Fibroblast of peridontal ligament (primary cell): Measurements from ENCODE around the gene DAGLB.
"Not testable (repeated sequence)": the region's sequence is repeated elsewhere in the genome, so short reads cannot be mapped to it uniquely, and the experiment has no call there.

Experiments
- DNase-seq: peaks from one replicate; pipeline ENCODE4 v3.0.0-alpha.2; 2010; ENCODE audit errors: extremely low read depth

Gene DAGLB

DNA sequence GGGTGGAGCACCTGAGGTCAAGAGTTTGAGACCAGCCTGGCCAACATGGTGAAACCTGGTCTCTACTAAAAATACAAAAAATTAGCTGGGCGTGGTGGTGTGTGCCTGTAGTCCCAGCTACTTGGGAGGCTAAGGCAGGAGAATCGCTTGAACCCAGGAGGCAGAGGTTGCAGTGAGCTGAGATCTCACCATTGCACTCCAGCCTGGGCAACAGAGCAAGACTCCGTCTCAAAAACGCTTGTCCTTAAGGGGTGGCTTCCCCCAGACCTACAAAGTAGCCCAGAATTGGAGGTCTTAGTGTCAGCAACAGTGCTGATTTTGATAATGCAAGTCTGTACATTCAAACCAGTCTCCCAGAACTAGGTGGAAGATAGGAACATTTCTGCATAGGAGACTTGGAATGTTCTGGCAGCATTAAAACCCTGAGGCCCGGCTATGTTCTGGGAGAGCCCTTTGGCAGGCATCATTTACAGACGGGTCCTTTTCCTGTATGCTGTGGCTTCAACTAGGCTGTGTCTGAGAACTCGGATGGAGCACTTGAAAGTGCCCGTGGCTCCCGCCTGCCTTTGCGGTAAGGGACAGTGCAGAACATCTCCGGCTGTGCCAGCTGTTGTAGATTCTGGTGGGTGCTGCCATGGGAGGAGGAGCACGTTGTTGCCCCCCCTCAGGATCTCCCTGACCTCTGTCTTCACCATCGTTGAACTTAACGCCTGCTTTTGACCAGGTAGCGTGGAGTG lies 49.8 kb downstream of the DAGLB start:
- DNase-seq: not testable (repeated sequence)

DNA sequence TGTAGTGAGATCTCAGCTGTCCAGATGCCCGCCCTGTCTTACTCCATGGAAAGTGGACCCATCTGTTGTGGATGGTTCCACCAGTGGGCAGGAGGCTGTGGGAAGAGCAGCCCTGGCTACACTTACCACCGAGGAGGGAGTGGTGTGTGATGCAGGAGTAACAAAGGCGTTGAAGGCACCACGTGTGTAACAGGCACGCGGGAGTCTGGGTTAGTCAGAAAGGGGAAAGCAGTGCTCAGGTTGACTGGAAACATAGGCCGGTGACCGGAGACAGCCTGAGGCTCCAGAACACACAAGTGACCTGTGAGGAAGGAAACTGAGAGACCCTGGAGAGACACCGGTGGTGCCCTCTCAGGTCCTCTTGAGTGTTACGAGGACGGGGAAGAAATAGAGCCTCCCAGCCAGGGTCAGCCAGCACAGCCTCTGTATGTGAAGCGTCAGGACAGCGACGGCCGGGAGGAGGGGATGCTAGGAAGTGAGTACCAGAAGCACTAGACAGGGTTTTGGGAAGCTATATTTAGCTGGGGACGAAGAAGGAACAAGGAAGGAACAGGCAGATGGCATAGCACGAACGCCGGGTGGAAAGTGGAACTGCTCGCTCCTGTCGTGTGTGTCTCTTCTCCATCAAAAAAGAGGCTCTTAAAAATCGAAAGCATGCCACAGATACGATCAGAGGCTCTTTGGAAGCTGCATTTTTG lies 51.7 kb downstream of the DAGLB start:
- no peak for DNase-seq

DNA sequence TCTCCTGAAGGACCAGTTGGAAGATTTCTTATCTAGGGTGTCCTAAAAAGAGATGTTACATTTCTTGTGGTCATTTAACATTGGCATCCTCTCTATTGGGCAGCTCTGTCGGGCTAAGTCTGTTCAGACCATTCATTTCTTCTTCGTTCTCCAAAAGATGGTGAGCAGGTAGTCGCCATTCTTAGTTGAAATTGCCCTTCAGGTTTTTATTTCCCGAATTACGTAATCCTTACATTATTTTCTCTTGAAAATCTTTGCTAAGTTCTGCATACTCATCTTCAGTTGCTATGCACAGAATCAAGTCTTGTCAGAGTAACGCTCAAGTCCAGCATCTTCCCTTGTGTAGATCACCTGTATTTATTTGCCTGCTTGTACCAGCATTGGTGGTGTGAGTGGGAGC lies 53.6 kb downstream of the DAGLB start:
- DNase-seq: no peak

DNA sequence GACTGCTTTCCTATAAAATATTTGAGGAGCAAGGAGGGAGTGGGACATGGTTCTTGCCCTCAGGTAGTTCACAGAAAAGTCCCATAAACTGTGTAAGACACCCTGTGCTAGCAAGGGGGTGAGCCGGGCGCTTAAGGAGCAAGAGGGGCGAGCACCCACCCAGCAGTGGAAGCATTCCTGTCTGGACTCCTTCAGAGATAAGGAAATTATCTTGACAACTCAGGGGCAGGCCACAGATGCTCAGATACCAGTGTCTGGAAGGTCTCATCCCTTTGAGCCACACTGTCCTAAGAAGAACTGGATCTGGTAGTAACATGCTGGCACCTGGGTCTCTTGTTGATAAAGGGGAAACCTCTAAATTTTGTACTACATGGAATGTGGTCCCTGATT lies 54.1 kb downstream of the DAGLB start:
- DNase-seq: no peak

DNA sequence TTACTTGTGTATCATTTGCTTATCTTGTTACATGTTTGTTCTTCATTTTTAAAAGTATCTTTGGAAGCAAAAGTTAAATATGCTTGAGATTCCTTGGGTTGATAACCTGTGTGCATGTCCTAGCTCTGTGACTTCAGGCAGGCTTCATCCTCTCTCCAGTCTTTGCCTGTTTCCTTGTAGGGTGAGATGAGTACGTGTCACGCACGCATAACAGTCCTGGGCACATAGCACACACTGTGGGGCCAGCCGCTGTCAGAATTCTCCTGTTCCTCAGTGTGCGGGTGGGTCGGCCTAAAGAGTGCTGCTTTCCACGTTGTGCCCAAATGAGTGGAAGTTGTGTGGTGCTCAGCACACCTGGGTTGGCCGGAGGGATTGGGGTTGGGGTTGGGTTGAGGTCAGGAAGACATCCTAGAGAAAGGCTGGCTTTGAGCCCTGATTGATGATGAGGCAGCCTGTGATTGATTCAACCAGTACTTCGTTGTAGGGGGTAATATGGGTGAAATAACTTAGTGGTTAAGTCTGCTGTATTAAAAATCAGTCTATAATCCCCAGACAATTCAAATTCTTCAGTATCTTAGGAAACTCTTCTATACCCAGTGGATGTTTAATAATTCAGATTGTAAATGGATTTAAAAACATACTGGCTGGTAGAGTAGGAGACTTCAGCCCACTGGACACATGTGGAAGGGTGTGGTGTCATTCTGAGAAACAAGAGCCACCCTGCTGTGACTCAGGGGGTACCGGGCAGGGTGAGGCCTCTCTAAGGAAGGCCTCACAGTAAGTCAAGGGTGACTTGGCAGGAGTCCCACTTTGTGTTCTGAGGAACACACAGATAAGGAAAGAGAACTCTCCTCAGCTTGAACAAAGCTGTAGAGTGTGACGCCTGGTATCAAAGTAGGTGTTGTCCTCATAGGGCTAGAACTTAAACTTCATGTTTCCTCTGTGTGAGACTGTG lies 54.8 kb downstream of the DAGLB start:
- peak; percentile 68 for DNase-seq

DNA sequence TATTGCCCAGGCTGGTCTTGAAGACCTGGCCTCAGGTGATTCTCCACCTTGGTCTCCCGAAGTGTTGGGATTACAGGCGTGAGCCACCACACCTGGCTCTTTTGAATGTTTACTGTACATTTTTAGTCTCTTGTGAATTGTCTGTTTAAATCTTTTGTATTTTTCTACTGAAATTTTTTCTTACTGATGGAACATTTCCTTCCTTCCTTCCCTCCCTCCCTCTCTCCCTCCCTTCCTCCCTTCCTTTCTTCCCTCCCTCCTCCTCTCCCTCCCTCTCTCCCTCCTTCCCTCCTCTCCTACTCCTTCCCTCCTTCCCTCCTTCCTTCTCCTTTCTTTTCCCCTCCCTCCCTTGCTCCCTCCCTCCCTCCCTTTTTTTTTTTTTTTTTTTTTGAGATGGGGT lies 58.0 kb downstream of the DAGLB start:
- DNase-seq: no peak

DNA sequence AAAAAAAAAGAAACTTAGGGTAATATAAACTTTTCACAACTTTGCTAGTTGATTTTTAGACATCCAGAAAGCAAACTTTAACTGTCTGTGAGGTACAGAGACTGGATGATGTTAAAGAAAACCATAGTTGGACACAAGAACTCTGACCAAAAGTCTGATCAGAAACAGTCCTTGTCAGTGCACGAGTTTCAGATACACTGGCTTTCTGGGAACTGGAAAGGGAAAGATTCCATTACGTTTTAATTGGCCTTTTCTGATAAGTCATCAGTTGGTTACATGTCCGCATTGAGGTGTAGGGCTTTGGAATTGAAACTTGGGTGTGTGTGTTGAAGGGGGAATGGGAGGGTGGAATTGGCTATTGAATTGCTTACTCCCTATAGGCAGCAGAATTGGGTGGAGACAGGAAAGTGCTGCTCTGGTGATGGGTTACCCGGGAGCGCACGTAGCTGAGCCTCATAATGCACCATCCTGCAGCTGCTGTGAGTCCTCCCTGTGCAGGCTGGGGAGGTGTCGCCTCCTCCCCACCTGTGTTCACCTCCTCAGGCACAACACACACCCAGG lies 59.9 kb downstream of the DAGLB start:
- no peak for DNase-seq

DNA sequence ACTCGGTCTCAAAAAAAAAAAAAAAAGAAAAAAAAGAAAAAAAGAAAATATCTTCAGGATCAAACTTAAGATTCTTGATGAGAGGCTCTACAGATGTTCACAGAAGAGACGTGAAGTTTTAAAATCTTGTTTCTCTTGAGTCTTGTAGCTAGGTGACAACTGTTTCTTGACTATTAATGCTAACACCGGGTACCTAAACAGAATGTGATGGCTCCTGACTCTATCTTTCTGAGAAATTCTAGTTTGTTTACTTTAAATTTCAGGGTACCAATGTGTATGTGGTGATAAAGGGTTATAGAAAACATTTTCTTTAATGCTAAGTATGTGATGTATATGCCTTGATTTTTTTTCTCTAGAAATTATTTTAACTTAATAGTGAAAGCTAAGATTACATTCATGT lies 61.0 kb downstream of the DAGLB start:
- no peak for DNase-seq

DNA sequence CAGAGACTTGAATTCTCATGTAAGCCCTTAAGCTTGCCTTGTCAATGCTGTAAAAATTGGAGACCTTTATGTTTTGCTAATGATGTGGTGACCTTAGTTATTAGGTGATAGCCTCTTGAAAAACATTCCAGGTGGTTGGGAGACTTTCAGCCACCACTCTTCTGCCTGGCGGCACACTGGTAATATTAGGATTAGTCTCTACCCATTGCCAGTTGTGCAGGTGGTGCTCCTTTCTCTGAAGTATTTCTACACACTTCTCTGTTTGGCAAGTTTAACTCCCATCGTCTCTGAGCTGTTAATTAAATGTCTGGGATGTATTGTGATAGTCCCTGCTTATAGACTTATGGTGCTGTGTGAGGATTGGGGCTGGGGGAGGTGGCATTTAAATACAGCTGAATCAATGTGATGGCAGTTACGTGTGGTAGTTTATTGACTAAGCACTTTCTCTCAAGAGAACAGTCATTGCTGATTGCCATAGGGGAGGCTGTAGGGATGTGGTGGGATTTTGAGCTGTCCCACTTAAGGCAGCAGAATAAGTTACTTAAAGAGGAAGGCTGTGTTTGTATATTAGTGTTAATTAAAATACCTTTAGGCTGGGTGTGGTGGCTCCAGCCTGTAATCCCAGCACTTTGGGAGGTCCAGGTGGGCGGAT lies 61.7 kb downstream of the DAGLB start:
- DNase-seq: no peak

DNA sequence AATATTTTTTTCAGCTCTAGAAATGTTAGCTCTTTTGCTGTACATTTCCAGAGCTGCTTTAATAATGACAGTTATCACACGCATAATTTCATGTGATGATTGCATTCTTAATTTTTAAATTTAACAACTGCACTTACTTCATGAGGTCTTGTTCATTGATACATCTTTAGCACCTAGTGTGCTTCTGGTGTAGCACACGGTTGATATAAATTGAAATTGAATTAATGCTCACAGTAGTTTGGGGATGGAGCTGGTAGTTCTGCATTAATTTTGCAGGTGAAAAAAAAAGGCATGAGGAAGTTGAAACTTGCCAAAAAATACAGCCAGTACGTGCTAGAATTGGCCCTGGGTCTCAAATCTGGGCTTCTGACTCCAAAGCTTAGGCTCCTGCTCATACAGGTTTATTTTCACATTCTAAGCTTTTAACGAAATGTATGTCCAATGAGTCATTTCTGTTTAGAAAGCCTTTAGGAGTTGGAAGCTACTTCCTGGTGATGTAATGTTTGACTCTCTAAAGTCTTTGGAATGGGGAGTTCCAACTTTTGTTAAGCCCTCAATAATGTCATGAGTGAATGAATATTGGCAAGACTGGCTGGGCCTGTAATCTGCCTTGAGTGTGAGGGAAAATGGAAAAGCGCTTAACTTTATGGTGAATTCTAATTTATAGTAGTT lies 62.5 kb downstream of the DAGLB start:
- DNase-seq: peak; percentile 96

DNA sequence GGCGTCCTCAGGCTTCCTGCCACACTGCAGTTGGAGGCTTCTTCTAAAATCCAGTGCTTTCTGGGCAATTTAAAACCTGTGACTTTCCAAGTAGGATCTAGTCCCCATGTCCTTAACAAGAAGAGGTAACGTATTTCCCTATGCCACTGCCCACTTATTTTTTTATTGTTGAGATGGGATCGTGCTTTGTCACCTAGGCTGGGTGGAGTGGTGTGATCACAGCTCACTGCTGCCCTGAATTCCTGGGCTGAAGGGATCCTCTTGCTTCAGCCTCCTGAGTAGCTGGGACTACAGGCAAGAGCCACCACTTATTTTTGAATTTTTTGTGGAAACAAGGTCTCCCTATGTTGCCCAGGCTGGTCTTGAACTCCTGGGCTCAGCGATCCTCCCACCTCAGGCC lies 63.4 kb downstream of the DAGLB start:
- DNase-seq: no peak

DNA sequence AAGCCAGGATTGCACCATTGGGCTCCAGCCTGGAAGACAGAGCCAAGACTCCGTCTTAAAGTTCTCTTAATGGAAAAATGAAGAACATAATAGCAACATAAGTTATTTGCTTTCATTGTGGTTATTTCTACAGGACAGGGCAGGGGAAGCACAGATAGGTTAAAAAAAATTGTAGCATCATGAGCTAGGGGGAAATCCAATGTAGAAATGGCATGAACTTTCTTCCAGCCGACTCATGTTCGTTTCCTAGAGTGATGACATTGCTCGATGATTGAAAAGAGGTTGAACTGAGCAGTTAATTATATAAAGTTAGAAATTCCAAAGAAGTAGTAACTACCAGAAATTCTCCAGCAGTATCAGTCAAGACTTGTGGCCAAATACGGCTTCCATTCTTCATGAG lies 64.9 kb downstream of the DAGLB start:
- DNase-seq: no peak

DNA sequence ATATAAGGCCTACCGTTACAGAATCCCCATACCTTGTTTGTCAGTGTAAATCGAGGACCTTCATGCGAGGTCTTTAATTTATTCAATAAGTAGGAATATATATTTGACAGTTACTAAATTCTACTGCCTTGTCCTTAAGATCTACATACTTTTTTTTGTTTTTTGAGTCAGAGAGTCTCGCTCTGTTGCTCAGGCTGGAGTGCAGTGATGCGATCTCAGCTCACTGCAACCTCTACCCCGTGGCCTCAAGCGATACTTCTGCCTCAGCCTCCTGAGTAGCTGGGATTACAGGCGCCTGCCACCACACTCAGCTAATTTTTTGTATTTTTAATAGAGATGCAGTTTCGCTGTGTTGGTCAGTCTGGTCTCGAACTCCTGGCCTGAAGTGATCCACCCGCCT lies 65.9 kb downstream of the DAGLB start:
- not testable (repeated sequence) for DNase-seq

DNA sequence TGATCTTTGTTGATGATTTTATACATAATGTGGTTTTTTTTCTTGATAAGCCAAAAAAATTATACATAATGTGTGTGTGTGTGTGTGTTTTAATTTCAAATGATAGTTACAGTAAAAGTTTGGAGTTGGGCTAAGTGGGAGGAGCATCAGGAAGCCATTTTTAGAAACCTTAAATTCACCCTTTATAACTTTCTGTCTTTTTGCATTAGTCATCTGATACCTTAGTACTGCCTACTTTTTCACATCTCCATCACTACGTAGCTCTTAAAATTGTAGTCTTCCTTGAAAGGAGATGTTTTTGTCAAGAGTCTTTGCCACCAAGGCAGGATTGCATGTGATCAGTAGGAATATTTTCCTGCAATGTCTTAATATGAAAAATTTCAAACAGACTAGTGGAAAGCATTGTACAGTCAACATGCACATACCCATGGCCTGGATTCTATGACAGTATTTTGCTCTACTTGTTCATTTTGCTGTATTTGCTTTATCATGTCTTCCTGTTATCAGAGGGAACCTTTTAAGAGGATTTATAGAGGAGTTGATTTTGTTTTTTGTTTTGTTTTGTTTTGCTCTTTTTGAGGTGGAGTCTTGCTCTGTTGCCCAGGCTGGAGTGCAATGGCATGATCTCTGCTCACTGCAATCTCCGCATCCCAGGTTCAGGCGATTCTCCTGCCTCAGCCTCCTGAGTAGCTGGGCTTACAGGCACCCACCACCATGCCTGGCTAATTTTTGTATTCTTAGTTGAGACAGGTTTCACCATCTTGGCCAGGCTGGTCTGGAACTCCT lies 67.3 kb downstream of the DAGLB start:
- DNase-seq: no peak

DNA sequence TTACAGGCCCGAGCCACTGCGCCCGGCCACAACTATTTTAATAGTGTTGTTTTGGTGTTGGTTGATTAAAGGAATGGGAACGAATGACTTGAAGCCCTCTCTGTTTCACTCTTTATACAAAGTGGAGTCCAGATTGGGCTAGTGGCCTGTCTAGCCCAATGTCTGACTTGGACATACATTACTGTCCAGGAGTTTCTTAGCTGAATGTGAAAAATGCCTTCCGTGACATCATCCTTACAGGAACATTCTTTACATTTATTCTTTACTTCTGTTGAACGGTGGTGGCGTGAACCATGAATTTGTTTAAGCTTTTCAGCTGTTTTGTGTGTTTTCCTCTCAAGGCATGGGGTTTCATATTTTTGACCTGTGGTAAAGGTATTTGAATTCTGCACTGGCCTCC lies 67.9 kb downstream of the DAGLB start:
- DNase-seq: no peak

DNA sequence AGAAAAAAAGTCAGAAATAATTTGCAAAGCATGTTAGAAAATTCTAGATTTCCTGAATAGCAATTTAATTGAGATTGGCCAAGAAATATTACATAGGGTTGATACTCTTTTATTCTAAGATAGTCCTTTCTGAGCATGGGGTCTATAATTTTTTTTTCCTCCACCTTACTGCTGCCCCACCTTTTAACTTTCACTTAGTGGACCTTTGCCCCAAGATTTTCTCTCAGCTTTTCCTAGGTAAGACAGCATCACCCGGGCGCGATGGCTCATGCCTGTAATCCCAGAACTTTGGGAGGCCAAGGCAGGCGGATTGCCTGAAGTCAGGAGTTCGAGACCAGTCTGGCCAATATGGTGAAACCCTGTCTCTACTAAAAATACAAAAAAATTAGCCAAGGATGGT lies 69.2 kb downstream of the DAGLB start:
- DNase-seq: not testable (repeated sequence)

DNA sequence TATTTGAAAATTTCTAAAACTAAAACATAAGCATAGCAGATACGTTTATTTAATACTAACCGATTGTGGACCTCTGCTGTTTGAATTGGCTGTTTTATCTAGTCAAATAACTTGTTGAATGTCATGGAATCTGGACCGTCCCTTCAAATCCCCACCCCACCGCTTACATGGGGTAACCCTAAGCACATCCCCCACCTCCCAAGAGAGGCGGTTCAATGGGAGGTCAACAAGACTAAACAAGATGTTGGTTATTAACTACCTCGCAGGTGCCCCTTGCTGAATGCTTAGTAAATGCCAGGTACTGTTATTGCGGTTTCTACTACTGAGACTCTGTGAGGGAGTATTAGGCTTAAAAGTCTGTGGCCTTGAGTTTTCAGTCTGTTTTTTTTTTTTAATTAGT lies 70.9 kb downstream of the DAGLB start:
- DNase-seq: no peak

DNA sequence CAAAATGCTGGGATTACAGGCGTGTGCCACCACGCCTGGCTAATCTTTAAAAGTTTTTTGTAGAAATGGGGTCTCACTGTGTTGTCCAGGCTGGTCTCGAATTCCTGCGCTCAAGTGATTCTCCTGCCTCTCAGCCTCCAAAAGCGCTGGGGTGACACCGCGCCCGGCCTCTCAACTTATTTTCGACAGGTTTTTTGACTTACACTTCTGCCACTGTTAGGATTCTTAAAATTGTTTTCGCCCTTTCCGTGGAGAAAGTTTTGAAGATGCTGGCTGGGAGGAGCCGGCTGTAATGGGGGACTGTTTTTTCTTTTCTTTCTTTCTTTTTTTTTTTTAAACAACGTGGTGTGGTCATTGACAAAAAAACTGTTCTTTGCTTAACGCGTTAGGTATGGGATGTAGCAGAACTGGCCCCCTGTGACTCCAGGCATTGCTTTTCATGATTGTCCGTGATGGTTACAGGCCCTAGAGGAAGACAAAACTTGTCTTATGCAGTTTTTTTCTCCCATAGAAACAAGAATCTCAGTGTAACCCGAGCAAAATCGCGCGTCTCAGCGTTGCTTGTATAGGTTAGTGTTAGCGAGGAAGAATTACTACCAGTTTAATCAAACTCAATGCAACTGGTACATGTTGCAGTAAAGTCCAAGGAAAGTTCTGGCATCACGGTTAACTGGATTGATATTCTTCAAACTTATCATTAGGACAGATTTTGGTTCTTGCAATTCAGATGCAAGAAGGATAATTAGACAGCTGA lies 72.2 kb downstream of the DAGLB start:
- peak; percentile 60 for DNase-seq

DNA sequence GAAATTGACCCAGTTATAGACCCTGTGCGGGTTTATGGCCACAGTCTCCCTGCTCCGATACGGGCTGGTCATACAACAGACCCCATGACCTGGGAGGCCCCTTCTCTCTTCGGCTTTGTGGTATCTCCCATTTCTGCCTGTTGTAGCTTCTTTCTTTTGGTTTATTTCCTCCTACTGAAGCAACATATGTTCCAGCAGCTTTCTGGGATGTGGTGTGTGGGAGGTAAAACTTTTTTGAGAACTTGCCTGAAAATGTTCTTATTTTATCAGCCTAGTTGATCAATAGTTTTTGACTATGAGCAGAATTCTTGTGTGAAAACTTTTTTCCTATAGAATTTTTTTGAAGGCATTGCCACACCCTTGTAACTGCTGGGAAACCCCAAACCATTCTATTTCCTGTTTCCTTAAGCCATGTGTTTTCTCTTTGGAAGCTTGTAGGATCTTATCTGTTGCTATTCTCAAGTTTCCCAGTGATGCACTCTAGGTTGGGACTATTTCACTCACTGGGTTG lies 80.0 kb downstream of the DAGLB start:
- peak; percentile 63 for DNase-seq
